ENCODE measurements around the gene ENPP7. TPM values are rescaled to one million over a fixed set of nuclear protein-coding genes. Genes with fewer than 3 reads are reported as not detected.

The ENPP7 gene, protein sequence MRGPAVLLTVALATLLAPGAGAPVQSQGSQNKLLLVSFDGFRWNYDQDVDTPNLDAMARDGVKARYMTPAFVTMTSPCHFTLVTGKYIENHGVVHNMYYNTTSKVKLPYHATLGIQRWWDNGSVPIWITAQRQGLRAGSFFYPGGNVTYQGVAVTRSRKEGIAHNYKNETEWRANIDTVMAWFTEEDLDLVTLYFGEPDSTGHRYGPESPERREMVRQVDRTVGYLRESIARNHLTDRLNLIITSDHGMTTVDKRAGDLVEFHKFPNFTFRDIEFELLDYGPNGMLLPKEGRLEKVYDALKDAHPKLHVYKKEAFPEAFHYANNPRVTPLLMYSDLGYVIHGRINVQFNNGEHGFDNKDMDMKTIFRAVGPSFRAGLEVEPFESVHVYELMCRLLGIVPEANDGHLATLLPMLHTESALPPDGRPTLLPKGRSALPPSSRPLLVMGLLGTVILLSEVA
- total RNA-seq: not detected in 2 replicates

DNA sequence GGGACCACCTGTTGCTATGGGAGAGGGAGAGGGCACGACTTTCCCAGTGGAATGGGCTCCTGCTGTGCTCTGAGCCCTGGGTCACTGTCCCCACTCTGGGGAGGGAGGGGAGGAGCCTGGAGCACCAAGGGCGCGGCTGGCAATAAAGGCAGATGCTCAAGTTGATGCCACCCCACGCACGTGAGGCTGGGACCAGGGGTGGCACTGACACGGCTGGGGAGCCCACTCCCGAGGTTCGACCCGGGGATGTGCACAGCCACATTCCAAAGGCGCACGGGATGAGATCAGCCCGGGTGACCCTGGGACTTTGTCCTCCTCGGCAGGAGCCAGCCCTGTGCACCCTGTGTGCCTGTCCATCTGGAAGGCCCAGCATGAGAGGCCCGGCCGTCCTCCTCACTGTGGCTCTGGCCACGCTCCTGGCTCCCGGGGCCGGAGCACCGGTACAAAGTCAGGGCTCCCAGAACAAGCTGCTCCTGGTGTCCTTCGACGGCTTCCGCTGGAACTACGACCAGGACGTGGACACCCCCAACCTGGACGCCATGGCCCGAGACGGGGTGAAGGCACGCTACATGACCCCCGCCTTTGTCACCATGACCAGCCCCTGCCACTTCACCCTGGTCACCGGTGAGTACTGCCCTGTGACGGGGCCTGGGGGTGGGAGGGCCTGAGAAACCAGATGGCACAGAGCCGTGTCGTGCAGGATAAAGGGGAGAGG, at the start of gene ENPP7:
Gene ENPP7, plus strand, starts transcription at position 175 of the 715 bp plus-strand sequence. Its CDS starts 197 bp downstream, at position 372.

DNA sequence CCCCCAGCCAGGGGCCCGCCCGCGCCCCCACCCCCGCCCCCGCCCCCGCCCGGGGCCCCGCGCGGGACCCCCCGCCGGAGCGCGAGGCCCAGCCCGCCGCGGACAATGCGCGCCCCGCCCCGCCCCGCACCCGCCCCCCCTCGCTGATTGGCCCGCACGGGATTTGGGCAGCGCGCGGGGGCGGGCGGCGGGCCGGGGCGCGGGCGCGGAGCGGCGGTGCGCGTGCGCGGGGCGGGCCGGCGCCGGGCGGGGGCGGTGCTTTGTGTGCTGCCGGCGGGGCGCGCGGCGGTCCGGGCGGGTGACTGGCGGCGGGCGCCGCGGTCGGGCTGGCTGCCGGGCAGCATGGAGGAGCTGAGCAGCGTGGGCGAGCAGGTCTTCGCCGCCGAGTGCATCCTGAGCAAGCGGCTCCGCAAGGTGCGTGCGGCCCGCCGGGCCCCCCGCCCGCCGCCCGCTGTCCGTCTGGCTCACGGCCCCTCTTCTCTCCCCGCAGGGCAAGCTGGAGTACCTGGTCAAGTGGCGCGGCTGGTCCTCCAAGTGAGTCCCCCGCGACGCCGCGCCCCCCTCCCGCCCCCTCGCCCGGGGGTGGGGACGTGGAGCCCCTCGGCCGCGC, 47.3 kb downstream of the ENPP7 start, which contains the start of gene CBX2:
Gene CBX2, plus strand, starts transcription at position 255 of the 610 bp plus-strand sequence. Its CDS starts 88 bp downstream, at position 343.

Small RNA genes lying within 50 kb of the gene (small RNA-seq; reads per million reads assigned to genes)
- not detected for gene MIR4739

Other genes with a start within 250 kb of the ENPP7 start
- 0.10 TPM in 1 of 2 replicates, not detected in the other for gene RBFOX3, start 119.9 kb upstream of the ENPP7 start, total RNA-seq
- 16.0 and 19.2 TPM in 2 replicates for gene CBX2, start 47.2 kb downstream of the ENPP7 start, total RNA-seq
- gene CBX8, start 66.1 kb downstream of the ENPP7 start, total RNA-seq: 2.2 and 2.6 TPM in 2 replicates
- 9.4 and 11.8 TPM in 2 replicates for gene CBX4, start 108.5 kb downstream of the ENPP7 start, total RNA-seq